GM06990 (cell line): ENCODE measurements around the gene CHN1.

Experiments
- DNase-seq: peaks from one replicate; pipeline ENCODE4 v3.0.0-alpha.2; 2011; ENCODE audit not compliant: insufficient read length; ENCODE audit errors: extremely low read depth
- H3K27me3 ChIP-seq: replicated peaks from 2 replicates; pipeline ENCODE4 v1.6.0; 2011; ENCODE audit warnings: low read length; ENCODE audit not compliant: control insufficient read depth, insufficient read depth
- H3K36me3 ChIP-seq: 2 replicates; pipeline ENCODE4 v1.5.1; 2011; ENCODE audit warnings: low read length; ENCODE audit not compliant: control insufficient read depth, insufficient read depth
- H3K4me3 ChIP-seq: replicated peaks from 2 replicates; pipeline ENCODE4 v1.5.1; 2011; ENCODE audit warnings: low read depth, mild to moderate bottlenecking, control low read depth, low read length
- CTCF ChIP-seq: IDR thresholded peaks from 2 replicates; pipeline ENCODE4 v1.5.1; 2011; ENCODE audit warnings: low read length, control low read depth, mild to moderate bottlenecking, inconsistent platforms; ENCODE audit not compliant: insufficient read depth, poor library complexity, severe bottlenecking

CHN1 gene

GRCh38 chr2:174781996-174782395, 223.2 kb downstream of the CHN1 start:
- H3K4me3 ChIP-seq = no peak overlapping the region
- peaks cover 1% of the 10 kb centered on the region; the same call in 1 of the 2 replicates for H3K27me3 ChIP-seq
- no peak for TF ChIP-seq CTCF
- H3K36me3 ChIP-seq = no peaks in the 10 kb centered on the region
- no peak for DNase-seq

DNA sequence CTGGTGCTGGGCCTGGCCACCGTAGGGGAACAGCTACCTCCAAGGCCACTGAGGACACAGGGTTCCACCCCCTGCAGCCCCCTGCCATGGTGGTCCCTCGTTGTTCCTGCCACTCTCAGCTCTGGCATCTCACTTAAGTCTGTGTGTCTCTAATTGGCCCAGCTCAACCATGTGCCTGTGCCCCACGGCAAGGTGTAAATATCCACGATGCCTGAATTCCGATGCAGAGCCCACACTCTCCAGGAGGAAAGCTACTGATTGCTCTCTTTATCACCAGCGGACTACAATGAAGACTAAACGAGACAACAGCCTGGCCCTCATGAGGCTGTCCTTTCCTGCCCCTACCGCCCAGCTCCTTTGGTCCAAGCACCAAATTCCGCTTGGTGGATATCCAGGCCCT, 223.9 kb downstream of the CHN1 start:
- TF ChIP-seq CTCF = no peak
- peaks cover 1% of the 10 kb centered on the region; the same call in 1 of the 2 replicates for H3K27me3 ChIP-seq
- no peak overlapping the region for H3K4me3 ChIP-seq
- H3K36me3 ChIP-seq = no peaks in the 10 kb centered on the region
- DNase-seq = no peak

- Histone ChIP-seq H3K4me3 (no peak overlapping the region), H3K27me3 (peaks cover 1% of the 10 kb centered on the region; the same call in 1 of the 2 replicates), H3K36me3 (no peaks in the 10 kb centered on the region)
- TF ChIP-seq CTCF = no peak
- DNase-seq = no peak
Observed at GRCh38 chr2:174780856-174781255, 224.3 kb downstream of the CHN1 start.

GRCh38 chr2:174780191-174780840, 224.9 kb downstream of the CHN1 start:
- no peak for DNase-seq
- peaks cover 1% of the 10 kb centered on the region; the same call in 1 of the 2 replicates for H3K27me3 ChIP-seq
- H3K36me3 ChIP-seq = no peaks in the 10 kb centered on the region
- H3K4me3 ChIP-seq = no peak overlapping the region
- TF ChIP-seq CTCF = no peak

GRCh38 chr2:174779361-174779928, 225.7 kb downstream of the CHN1 start:
- Histone ChIP-seq H3K4me3 (no peak overlapping the region), H3K27me3 (peaks cover 1% of the 10 kb centered on the region; the same call in 1 of the 2 replicates), H3K36me3 (no peaks in the 10 kb centered on the region)
- TF ChIP-seq CTCF = no peak
- no peak for DNase-seq
